Measurements from ENCODE around the gene VAMP7. TPM values are rescaled to one million over a fixed set of nuclear protein-coding genes. Genes with fewer than 3 reads are reported as not detected.
A peak's percentile ranks its signal among the peaks of the same experiment; 100 is the strongest.

VAMP7 gene
- total and polyA plus RNA-seq, 9 donors, result 18.4 to 25.7 (median 22.3) TPM

GRCh38 chrX:155873188-155873587, 8.0 kb upstream of the VAMP7 start:
- WGBS (ENCODE audit: insufficient coverage), result no CpG with 5 or more reads among the region's 5 CpGs
- no peak overlapping the region for H3K4me3 ChIP-seq (ENCODE audit: low read length)
- no peak for DNase-seq

DNA sequence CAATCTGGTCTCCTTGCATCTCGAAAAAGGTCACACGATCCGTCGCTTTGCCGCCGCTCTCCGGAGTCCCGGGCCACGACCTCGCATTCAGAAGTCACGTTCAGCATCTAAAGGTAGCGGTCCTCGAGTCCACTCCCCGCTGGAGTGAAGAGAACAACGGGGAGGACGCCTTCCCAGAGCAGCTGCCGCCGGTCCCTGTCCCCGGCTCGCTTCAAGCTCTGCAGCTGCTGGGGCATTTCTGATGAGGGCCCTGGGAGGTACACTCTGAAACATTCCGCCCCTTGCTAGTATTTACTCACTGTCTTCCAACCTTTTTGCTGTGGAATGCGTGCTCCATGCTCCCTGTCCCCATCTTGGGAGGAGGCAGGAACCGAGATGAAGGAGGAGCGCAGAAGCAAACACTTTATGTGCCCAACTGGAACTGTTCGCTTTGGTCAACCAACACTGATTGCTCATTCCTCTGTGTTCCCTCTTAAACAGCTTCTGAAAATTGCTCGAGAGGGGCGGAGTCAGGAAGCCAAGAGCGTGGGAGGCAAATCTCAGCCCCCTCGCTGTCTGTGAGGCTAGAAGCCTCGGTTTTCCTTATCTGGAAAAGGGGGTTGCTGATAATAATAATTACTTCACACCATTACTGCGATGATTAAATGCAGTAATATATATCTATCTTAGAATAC, 6.4 kb upstream of the VAMP7 start:
- Histone ChIP-seq H3K9me3 (replicated peaks; ENCODE audit: control insufficient read depth, low read depth, low read length) (no peaks in the 10 kb centered on the region), H3K27ac (ENCODE audit: low read length) (no peak overlapping the region), H3K4me1 (ENCODE audit: control insufficient read depth, insufficient read depth, low read length) (no peaks in the 10 kb centered on the region), H3K27me3 (ENCODE audit: control insufficient read depth, insufficient read depth, low read length) (peaks cover 3% of the 10 kb centered on the region), H3K36me3 (ENCODE audit: control insufficient read depth, insufficient read depth, low read length) (no peaks in the 10 kb centered on the region), H3K4me3 (ENCODE audit: low read length) (no peak overlapping the region)
- DNase-seq, result no peak
- WGBS (ENCODE audit: insufficient coverage), result 45% methylated on average over 22 of the region's 31 CpGs

More at GRCh38 chrX:155873188-155873587, 8.0 kb upstream of the VAMP7 start:
- no peak overlapping the region for H3K27ac ChIP-seq (ENCODE audit: low read length)
- H3K9me3 ChIP-seq (replicated peaks; ENCODE audit: control insufficient read depth, low read depth, low read length), result no peaks in the 10 kb centered on the region
- H3K36me3 ChIP-seq (ENCODE audit: control insufficient read depth, insufficient read depth, low read length), result no peaks in the 10 kb centered on the region
- H3K4me1 ChIP-seq (ENCODE audit: control insufficient read depth, insufficient read depth, low read length), result no peaks in the 10 kb centered on the region
- H3K27me3 ChIP-seq (ENCODE audit: control insufficient read depth, insufficient read depth, low read length), result peaks cover 3% of the 10 kb centered on the region

DNA sequence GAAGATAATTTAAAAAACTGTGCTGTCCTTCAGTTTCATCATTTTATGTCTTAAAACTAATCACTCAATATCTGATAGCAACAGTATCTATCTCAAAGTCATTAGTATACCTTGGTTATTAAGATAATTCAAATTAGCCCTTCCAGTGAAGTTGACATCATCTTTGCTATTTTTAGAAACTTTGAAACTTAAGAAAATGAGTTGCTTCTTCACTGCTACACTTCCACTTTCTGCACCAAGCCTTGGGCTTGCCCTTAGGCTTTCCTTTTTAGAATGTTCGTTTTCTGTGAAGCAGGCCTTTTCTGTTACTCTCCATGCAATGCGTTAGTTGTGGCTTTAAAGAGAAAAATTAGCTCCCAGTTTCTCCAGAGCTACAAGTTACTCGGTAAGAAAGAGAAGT, 4.4 kb upstream of the VAMP7 start:
- Histone ChIP-seq H3K27ac (ENCODE audit: low read length) (no peak overlapping the region), H3K9me3 (replicated peaks; ENCODE audit: control insufficient read depth, low read depth, low read length) (no peaks in the 10 kb centered on the region), H3K36me3 (ENCODE audit: control insufficient read depth, insufficient read depth, low read length) (no peaks in the 10 kb centered on the region), H3K4me1 (ENCODE audit: control insufficient read depth, insufficient read depth, low read length) (no peaks in the 10 kb centered on the region), H3K27me3 (ENCODE audit: control insufficient read depth, insufficient read depth, low read length) (peaks cover 3% of the 10 kb centered on the region), H3K4me3 (ENCODE audit: low read length) (no peak overlapping the region)
- no peak for DNase-seq
- WGBS (ENCODE audit: insufficient coverage), result no CpG with 5 or more reads among the region's 3 CpGs

DNA sequence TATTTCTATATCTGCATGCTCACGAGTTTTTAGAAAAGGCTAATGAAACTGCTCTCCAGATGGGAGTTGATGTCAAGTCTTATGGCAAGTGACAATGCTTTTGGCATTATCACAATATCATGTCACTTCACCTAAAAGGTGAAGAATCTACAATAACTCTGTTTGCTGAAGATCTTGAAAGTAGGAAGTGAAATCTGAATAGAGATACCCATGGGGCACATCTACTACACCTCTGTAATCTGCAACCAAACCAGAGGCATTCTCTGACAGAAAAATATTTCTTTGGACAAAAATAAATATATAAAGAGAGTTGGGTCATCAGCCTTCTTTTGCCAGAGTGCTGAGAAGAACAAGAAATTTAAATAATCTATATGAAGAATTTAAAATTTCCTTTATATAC, 3.9 kb upstream of the VAMP7 start:
- Histone ChIP-seq H3K27me3 (ENCODE audit: control insufficient read depth, insufficient read depth, low read length) (peaks cover 3% of the 10 kb centered on the region), H3K4me3 (ENCODE audit: low read length) (no peak overlapping the region), H3K36me3 (ENCODE audit: control insufficient read depth, insufficient read depth, low read length) (no peaks in the 10 kb centered on the region), H3K27ac (ENCODE audit: low read length) (no peak overlapping the region), H3K4me1 (ENCODE audit: control insufficient read depth, insufficient read depth, low read length) (no peaks in the 10 kb centered on the region), H3K9me3 (replicated peaks; ENCODE audit: control insufficient read depth, low read depth, low read length) (no peaks in the 10 kb centered on the region)
- WGBS (ENCODE audit: insufficient coverage), result no CpG with 5 or more reads among the region's 1 CpG
- DNase-seq, result no peak

GRCh38 chrX:155880586-155881157, 473 bp upstream of the VAMP7 start:
- WGBS (ENCODE audit: insufficient coverage), result 27% methylated on average over 11 of the region's 13 CpGs
- DNase-seq, result peak; percentile 19
- Histone ChIP-seq H3K4me1 (ENCODE audit: control insufficient read depth, insufficient read depth, low read length) (no peaks in the 10 kb centered on the region), H3K27me3 (ENCODE audit: control insufficient read depth, insufficient read depth, low read length) (no peaks in the 10 kb centered on the region), H3K27ac (ENCODE audit: low read length) (no peak overlapping the region), H3K36me3 (ENCODE audit: control insufficient read depth, insufficient read depth, low read length) (no peaks in the 10 kb centered on the region), H3K4me3 (ENCODE audit: low read length) (peak overlapping the region; percentile 86), H3K9me3 (replicated peaks; ENCODE audit: control insufficient read depth, low read depth, low read length) (no peaks in the 10 kb centered on the region)

GRCh38 chrX:155886409-155886808, 5.3 kb downstream of the VAMP7 start:
- Histone ChIP-seq H3K4me3 (ENCODE audit: low read length) (no peak overlapping the region), H3K27ac (ENCODE audit: low read length) (no peak overlapping the region), H3K27me3 (ENCODE audit: control insufficient read depth, insufficient read depth, low read length) (no peaks in the 10 kb centered on the region), H3K9me3 (replicated peaks; ENCODE audit: control insufficient read depth, low read depth, low read length) (no peaks in the 10 kb centered on the region), H3K36me3 (ENCODE audit: control insufficient read depth, insufficient read depth, low read length) (peaks cover 6% of the 10 kb centered on the region), H3K4me1 (ENCODE audit: control insufficient read depth, insufficient read depth, low read length) (no peaks in the 10 kb centered on the region)
- no peak for DNase-seq
- no CpG with 5 or more reads among the region's 2 CpGs for WGBS (ENCODE audit: insufficient coverage)

GRCh38 chrX:155888139-155888538, 7.0 kb downstream of the VAMP7 start:
- Histone ChIP-seq H3K36me3 (ENCODE audit: control insufficient read depth, insufficient read depth, low read length) (peaks cover 7% of the 10 kb centered on the region), H3K27me3 (ENCODE audit: control insufficient read depth, insufficient read depth, low read length) (no peaks in the 10 kb centered on the region), H3K27ac (ENCODE audit: low read length) (no peak overlapping the region), H3K9me3 (replicated peaks; ENCODE audit: control insufficient read depth, low read depth, low read length) (peaks cover 3% of the 10 kb centered on the region), H3K4me1 (ENCODE audit: control insufficient read depth, insufficient read depth, low read length) (no peaks in the 10 kb centered on the region), H3K4me3 (ENCODE audit: low read length) (no peak overlapping the region)
- no peak for DNase-seq
- no CpG with 5 or more reads among the region's 3 CpGs for WGBS (ENCODE audit: insufficient coverage)

DNA sequence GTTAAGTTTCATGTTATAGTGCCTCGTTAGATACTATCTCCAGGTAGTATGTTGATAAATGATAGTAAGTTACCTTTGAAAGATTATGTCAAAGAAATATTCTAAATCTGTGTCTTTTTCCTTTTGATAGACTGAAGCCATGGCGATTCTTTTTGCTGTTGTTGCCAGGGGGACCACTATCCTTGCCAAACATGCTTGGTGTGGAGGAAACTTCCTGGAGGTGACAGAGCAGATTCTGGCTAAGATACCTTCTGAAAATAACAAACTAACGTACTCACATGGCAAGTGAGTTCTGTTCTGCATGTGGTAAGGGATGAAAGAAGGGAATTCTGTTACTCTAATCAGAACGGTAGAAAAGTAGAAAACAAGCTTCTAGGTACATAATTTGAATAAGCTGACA, 8.2 kb downstream of the VAMP7 start:
- H3K27me3 ChIP-seq (ENCODE audit: control insufficient read depth, insufficient read depth, low read length), result no peaks in the 10 kb centered on the region
- no peaks in the 10 kb centered on the region for H3K4me1 ChIP-seq (ENCODE audit: control insufficient read depth, insufficient read depth, low read length)
- no CpG with 5 or more reads among the region's 4 CpGs for WGBS (ENCODE audit: insufficient coverage)
- peaks cover 7% of the 10 kb centered on the region for H3K36me3 ChIP-seq (ENCODE audit: control insufficient read depth, insufficient read depth, low read length)
- no peak for DNase-seq
- no peak overlapping the region for H3K27ac ChIP-seq (ENCODE audit: low read length)
- H3K9me3 ChIP-seq (replicated peaks; ENCODE audit: control insufficient read depth, low read depth, low read length), result peaks cover 3% of the 10 kb centered on the region
- no peak overlapping the region for H3K4me3 ChIP-seq (ENCODE audit: low read length)

- WGBS (ENCODE audit: insufficient coverage), result 40% methylated on average over 1 of the region's 3 CpGs
- Histone ChIP-seq H3K27me3 (ENCODE audit: control insufficient read depth, insufficient read depth, low read length) (no peaks in the 10 kb centered on the region), H3K27ac (ENCODE audit: low read length) (no peak overlapping the region), H3K4me1 (ENCODE audit: control insufficient read depth, insufficient read depth, low read length) (no peaks in the 10 kb centered on the region), H3K9me3 (replicated peaks; ENCODE audit: control insufficient read depth, low read depth, low read length) (peaks cover 3% of the 10 kb centered on the region), H3K36me3 (ENCODE audit: control insufficient read depth, insufficient read depth, low read length) (peaks cover 7% of the 10 kb centered on the region), H3K4me3 (ENCODE audit: low read length) (no peak overlapping the region)
- no peak for DNase-seq
Measured at GRCh38 chrX:155891446-155892210, 10.5 kb downstream of the VAMP7 start.

GRCh38 chrX:155893521-155893920, 12.4 kb downstream of the VAMP7 start:
- Histone ChIP-seq H3K9me3 (replicated peaks; ENCODE audit: control insufficient read depth, low read depth, low read length) (peaks cover 3% of the 10 kb centered on the region), H3K27me3 (ENCODE audit: control insufficient read depth, insufficient read depth, low read length) (no peaks in the 10 kb centered on the region), H3K36me3 (ENCODE audit: control insufficient read depth, insufficient read depth, low read length) (peaks cover 7% of the 10 kb centered on the region), H3K27ac (ENCODE audit: low read length) (no peak overlapping the region), H3K4me3 (ENCODE audit: low read length) (no peak overlapping the region), H3K4me1 (ENCODE audit: control insufficient read depth, insufficient read depth, low read length) (no peaks in the 10 kb centered on the region)
- DNase-seq, result no peak
- WGBS (ENCODE audit: insufficient coverage), result no CpG with 5 or more reads among the region's 3 CpGs

All from muscle of leg (tissue), 11 donors.